Endothelial cell of umbilical vein (primary cell): Measurements from ENCODE around the gene ASIC1. TPM values are rescaled to one million over a fixed set of nuclear protein-coding genes. Genes with fewer than 3 reads are reported as not detected.

Experiments used
- BruUV-seq: library from RNA; stranded (reverse); fragments of 400-500 nt; replicated peaks from 2 replicates; lab custom pipeline; 2021; lab: Mats Ljungman, UMichigan
- CTCF ChIA-PET: fragments of 300-600, 350-600 bp; sonication (Branson Sonifier 250); formaldehyde crosslinking; loops from one replicate; lab custom pipeline; 2021; ENCODE audit warnings: antibody characterized with exemption, inconsistent platforms; lab: Charles Lee
- POLR2A ChIA-PET: fragments of 300-600, 350-600 bp; sonication (Branson Sonifier 250); formaldehyde crosslinking; loops from one replicate; lab custom pipeline; 2021; ENCODE audit warnings: antibody characterized with exemption, inconsistent platforms; lab: Charles Lee
- DNase-seq: peaks from one replicate; pipeline ENCODE4 v3.0.0-alpha.2; 2011; ENCODE audit warnings: low read depth, low spot score
- FAIRE-seq: peaks from 2 replicates; lab custom pipeline; 2011; peaks lifted over from hg19 to GRCh38; lab: Jason Lieb, UNC
- H2AFZ ChIP-seq: 2 replicates; pipeline ENCODE4 v1.6.0; 2012; ENCODE audit warnings: low read depth, low read length, control low read depth, inconsistent platforms
- H3K27ac ChIP-seq: 2 replicates; pipeline ENCODE4 v1.5.1; 2011; ENCODE audit warnings: low read depth, mild to moderate bottlenecking, control low read depth, low read length, moderate library complexity; ENCODE audit not compliant: insufficient read depth
- H3K27me3 ChIP-seq, 2 experiments: 2 replicates each; pipeline versions ENCODE4 v1.6.0 to v1.6.1; 2011; ENCODE audit warnings: low read length in 2 of 2, mixed read lengths in 1 of 2; ENCODE audit not compliant: control insufficient read depth in 2 of 2, insufficient read depth in 2 of 2
- H3K36me3 ChIP-seq, 2 experiments: 2 replicates in 1 of 2; 3 replicates in 1 of 2; pipeline ENCODE4 v1.5.1; 2011; ENCODE audit warnings: low read length in 2 of 2, mild to moderate bottlenecking in 1 of 2, moderate library complexity in 1 of 2; ENCODE audit not compliant: control insufficient read depth in 2 of 2, insufficient read depth in 2 of 2; ENCODE audit errors: extremely low read depth in 1 of 2
- H3K4me1 ChIP-seq: 3 replicates; pipeline ENCODE4 v1.5.1; 2011; ENCODE audit warnings: mild to moderate bottlenecking, low read length; ENCODE audit not compliant: control insufficient read depth, insufficient read depth; ENCODE audit errors: extremely low read depth
- H3K4me2 ChIP-seq: 2 replicates; pipeline ENCODE4 v1.6.1; 2011; ENCODE audit warnings: low read length, control low read depth, mixed read lengths; ENCODE audit not compliant: insufficient read depth
- H3K4me3 ChIP-seq, 3 experiments: fragments of 200-600 bp in 1 of 3; sonication (generic), shearing (Covaris generic) in 1 of 3; replicated peaks in 1 of 3; 2 replicates each; pipeline ENCODE4 v1.5.1; 2011 to 2016; ENCODE audit warnings: control low read depth in 3 of 3, low read length in 3 of 3, mild to moderate bottlenecking in 2 of 3, inconsistent platforms in 1 of 3, low read depth in 1 of 3, moderate library complexity in 1 of 3; ENCODE audit not compliant: insufficient read depth in 1 of 3
- H3K79me2 ChIP-seq: 2 replicates; pipeline ENCODE4 v1.6.0; 2012; ENCODE audit warnings: low read length, inconsistent platforms; ENCODE audit not compliant: control insufficient read depth, insufficient read depth
- H3K9ac ChIP-seq: replicated peaks from 2 replicates; pipeline ENCODE3; 2011; ENCODE audit warnings: low read length, control low read depth; ENCODE audit not compliant: insufficient read depth; ENCODE audit errors: extremely low read depth
- H3K9me1 ChIP-seq: replicated peaks from 3 replicates; pipeline ENCODE4 v1.6.0; 2011; ENCODE audit warnings: mild to moderate bottlenecking, low read length; ENCODE audit not compliant: control insufficient read depth, insufficient read depth; ENCODE audit errors: extremely low read depth
- H3K9me3 ChIP-seq: replicated peaks from 2 replicates; pipeline ENCODE4 v1.5.1; 2012; ENCODE audit warnings: low read length, inconsistent platforms; ENCODE audit not compliant: control insufficient read depth, insufficient read depth
- H4K20me1 ChIP-seq: replicated peaks from 2 replicates; pipeline ENCODE3; 2011; ENCODE audit warnings: mild to moderate bottlenecking, low read length; ENCODE audit not compliant: control insufficient read depth, insufficient read depth; ENCODE audit errors: extremely low read depth
- CTCF ChIP-seq, 2 donors: IDR thresholded peaks; 1 replicate in 1 of 2; 2 replicates in 1 of 2; pipeline ENCODE4 v1.5.1; 2011; ENCODE audit warnings: low read length in 2 of 2, mild to moderate bottlenecking in 2 of 2, moderate library complexity in 2 of 2, control low read depth in 1 of 2, inconsistent platforms in 1 of 2, low read depth in 1 of 2; ENCODE audit not compliant: insufficient read depth in 1 of 2; ENCODE audit errors: extremely low read depth in 1 of 2
- EZH2 ChIP-seq: IDR thresholded peaks from 2 replicates; pipeline ENCODE4 v1.6.1; 2012; ENCODE audit warnings: borderline replicate concordance, low read depth, mild to moderate bottlenecking, moderate library complexity, low read length, inconsistent platforms; ENCODE audit not compliant: severe bottlenecking
- FOS ChIP-seq: IDR thresholded peaks from 2 replicates; pipeline ENCODE4 v1.6.1; 2011; ENCODE audit warnings: mild to moderate bottlenecking, low read length, moderate library complexity, borderline replicate concordance; ENCODE audit not compliant: insufficient read depth
- GATA2 ChIP-seq: IDR thresholded peaks from 2 replicates; pipeline ENCODE4 v1.7.0; 2011; ENCODE audit warnings: low read depth, mild to moderate bottlenecking, moderate library complexity, mixed read lengths, low read length; ENCODE audit not compliant: insufficient read length, insufficient read depth
- JUN ChIP-seq: IDR thresholded peaks from 2 replicates; pipeline ENCODE4 v1.6.1; 2011; ENCODE audit warnings: borderline replicate concordance, low read depth; ENCODE audit not compliant: insufficient read length, insufficient read depth
- MAX ChIP-seq: IDR thresholded peaks from 2 replicates; pipeline ENCODE4 v1.6.1; 2011; ENCODE audit not compliant: insufficient read depth, insufficient read length
- MYC ChIP-seq: IDR thresholded peaks from one replicate; pipeline ENCODE4 v1.6.1; 2011; ENCODE audit warnings: mild to moderate bottlenecking, low read depth, low read length
- POLR2A ChIP-seq: IDR thresholded peaks from 2 replicates; pipeline ENCODE4 v1.6.1; 2012; ENCODE audit warnings: low read depth, mild to moderate bottlenecking, control low read depth, low read length
- POLR2AphosphoS5 ChIP-seq: IDR thresholded peaks from 2 replicates; pipeline ENCODE4 v1.6.1; 2012; ENCODE audit warnings: low read depth, mild to moderate bottlenecking, control low read depth, low read length, moderate library complexity; ENCODE audit not compliant: insufficient read depth
- dilution Hi-C: fragments of 300-500 bp; cut with MboI; formaldehyde crosslinking; loops from one replicate; pipeline ENCODE4 v1.15.0; 2019; ENCODE audit warnings: low sequenced_read_pairs; ENCODE audit not compliant: extremely low pct_ligation_motif_present
- intact Hi-C: fragments of 100-400 bp; cut with micrococcal nuclease; formaldehyde crosslinking; loops from one replicate; pipeline ENCODE4 v1.10.0; 2022
- polyA plus RNA-seq, 4 experiments: library from polyadenylated mRNA; depleted of rRNA in 3 of 4; stranded (reverse) in 3 of 4; unstranded in 1 of 4; fragments of >200 nt; gene quantifications; 2 replicates each; pipeline versions ENCODE4 v1.2.1 to v1.2.3, GENCODE V29; 2011 to 2012; ENCODE audit warnings: missing spikeins in 1 of 4
- total RNA-seq: library from RNA; stranded (reverse); gene quantifications from 2 replicates; pipeline ENCODE4 v1.2.3, GENCODE V29; 2021

Gene ASIC1
- total and polyA plus RNA-seq, 2 donors (not counting 3 experiments of a cell fraction or from before 2014, with no cell fraction given), result 0.53 to 0.66 TPM

GRCh38 chr12:50052544-50052943 lies 4.9 kb upstream of the ASIC1 start:
- Histone ChIP-seq H4K20me1 (no peaks in the 10 kb centered on the region), H3K4me1 (peaks cover 5% of the 10 kb centered on the region), H3K9ac (no peak overlapping the region), H3K27me3 (peaks cover 48 to 59% of the 10 kb centered on the region in 2 experiments), H3K36me3 (no peaks in the 10 kb centered on the region), H3K9me1 (no peaks in the 10 kb centered on the region), H2AFZ (no peak overlapping the region), H3K27ac (no peak overlapping the region), H3K4me2 (no peak overlapping the region), H3K79me2 (no peaks in the 10 kb centered on the region), H3K9me3 (no peaks in the 10 kb centered on the region), H3K4me3 (no peak overlapping the region)
- TF ChIP-seq POLR2A (no peak), JUN (no peak), POLR2AphosphoS5 (no peak), GATA2 (no peak), CTCF (IDR thresholded peaks at IDR 0.05; ENCODE audit: extremely low read depth in 1 of 2, insufficient read depth in 1 of 2, low read depth in 1 of 2, low read length in 2 of 2) (no peak), MAX (no peak), FOS (no peak), MYC (no peak), EZH2 (no peak)
- no TSS peak for BruUV-seq
- dilution Hi-C loops, result loop anchor here (25.0 kb wide), 1 partner anchor 90 kb away; the partner anchor contains the start of genes AQP2, AQP5 and AQP6
- FAIRE-seq (no peak), DNase-seq (no peak)
- CTCF ChIA-PET, result interaction anchor here (7.7 to 11.2 kb wide), 2 partner anchors 14 to 84 kb away, joined by 168 to 191 read pairs; partner anchors contain the start of gene AQP6
- POLR2A ChIA-PET, result no interaction called here
- intact Hi-C loops, result no loop called here
